GM12878 (cell line): Measurements from ENCODE around the gene GNAT3. TPM values are rescaled to one million over a fixed set of nuclear protein-coding genes. Genes with fewer than 3 reads are reported as not detected.

Experiments
- ATAC-seq: fragments of 200-7000 bp; cut with Tn5 transposase; 3 replicates; pipeline ENCODE4 v1.9.1; 2020; ENCODE audit warnings: mild to moderate bottlenecking, moderate library complexity
- BruUV-seq: library from RNA; stranded (reverse); fragments of 400-500 nt; replicated peaks from 2 replicates; lab custom pipeline; 2021; lab: Mats Ljungman, UMichigan
- CTCF ChIA-PET: fragments of 300-600 bp; sonication (Branson Sonifier 250); formaldehyde crosslinking; extraction: SDS; loops from one replicate; lab custom pipeline; 2021; ENCODE audit warnings: inconsistent platforms; lab: Yijun Ruan, JAX
- POLR2A ChIA-PET: fragments of 350-600 bp; formaldehyde crosslinking; extraction: SDS; loops from one replicate; lab custom pipeline; 2021; ENCODE audit warnings: inconsistent platforms; lab: Charles Lee
- RAD21 ChIA-PET: fragments of 300-600 bp; sonication (Branson Sonifier 250); formaldehyde crosslinking; loops from one replicate; lab custom pipeline; 2023; ENCODE audit warnings: antibody characterized with exemption; ENCODE audit not compliant: unreplicated experiment; lab: Charles Lee
- SMC1A ChIA-PET: fragments of 300-600 bp; sonication (Branson Sonifier 250); formaldehyde crosslinking; loops from one replicate; lab custom pipeline; 2023; ENCODE audit not compliant: unreplicated experiment, uncharacterized antibody; lab: Charles Lee
- DNase-seq: peaks from one replicate; pipeline ENCODE4 v3.0.0-alpha.2; 2011; ENCODE audit warnings: low read depth, low spot score
- FAIRE-seq: peaks from 3 replicates; lab custom pipeline; 2011; peaks lifted over from hg19 to GRCh38; lab: Jason Lieb, UNC
- H2AFZ ChIP-seq: 2 replicates; pipeline ENCODE4 v1.6.0; 2011; ENCODE audit warnings: low read depth, low read length, control low read depth; ENCODE audit not compliant: control insufficient read depth
- H3K27ac ChIP-seq: 2 replicates; pipeline ENCODE4 v1.5.1; 2011; ENCODE audit warnings: control low read depth; ENCODE audit not compliant: control insufficient read depth, insufficient read depth
- H3K27me3 ChIP-seq, 2 experiments: replicated peaks in 1 of 2; 2 replicates each; pipeline versions ENCODE4 v1.6.0 to v1.6.1; 2011; ENCODE audit warnings: low read length in 1 of 2; ENCODE audit not compliant: control insufficient read depth in 2 of 2, insufficient read depth in 2 of 2
- H3K36me3 ChIP-seq, 2 experiments: 2 replicates each; pipeline ENCODE4 v1.5.1; 2011; ENCODE audit warnings: low read length in 1 of 2; ENCODE audit not compliant: control insufficient read depth in 2 of 2, insufficient read depth in 2 of 2
- H3K4me1 ChIP-seq: 2 replicates; pipeline ENCODE4 v1.6.1; 2011; ENCODE audit warnings: mild to moderate bottlenecking, low read length, moderate library complexity, mixed read lengths; ENCODE audit not compliant: control insufficient read depth, insufficient read depth
- H3K4me2 ChIP-seq: 2 replicates; pipeline ENCODE4 v1.6.0; 2011; ENCODE audit warnings: control low read depth; ENCODE audit not compliant: control insufficient read depth, insufficient read depth
- H3K4me3 ChIP-seq: fragments of 200-600 bp; sonication (generic); 2 replicates; pipeline ENCODE4 v1.5.1; 2016
- H3K79me2 ChIP-seq: 2 replicates; pipeline ENCODE4 v1.6.0; 2011; ENCODE audit warnings: low read length; ENCODE audit not compliant: control insufficient read depth, insufficient read depth
- H3K9ac ChIP-seq: 2 replicates; pipeline ENCODE4 v1.8.0; 2011; ENCODE audit warnings: low read length, control low read depth, mixed read lengths; ENCODE audit not compliant: control insufficient read depth, insufficient read depth
- H3K9me3 ChIP-seq: replicated peaks from 3 replicates; pipeline ENCODE4 v1.5.1; 2011; ENCODE audit warnings: mild to moderate bottlenecking, low read length; ENCODE audit not compliant: control insufficient read depth, insufficient read depth
- H4K20me1 ChIP-seq: 2 replicates; pipeline ENCODE4 v1.6.0; 2011; ENCODE audit not compliant: control insufficient read depth, insufficient read depth
- DPF2 ChIP-seq: fragments of 450-650 bp; IDR thresholded peaks from 2 replicates; pipeline ENCODE4 v1.6.1; 2017; ENCODE audit warnings: mild to moderate bottlenecking
- HDAC6 ChIP-seq: fragments of 200-600 bp; sonication (generic); IDR thresholded peaks from one replicate; pipeline ENCODE4 v1.8.0; 2017; ENCODE audit warnings: antibody characterized with exemption; ENCODE audit not compliant: unreplicated experiment
- JUND ChIP-seq: IDR thresholded peaks from 2 replicates; pipeline ENCODE4 v1.6.1; 2012; ENCODE audit warnings: low read depth, mild to moderate bottlenecking, low read length, improper control_type of control experiment, moderate library complexity
- ZNF592 ChIP-seq: fragments of 450-650 bp; IDR thresholded peaks from 2 replicates; pipeline ENCODE4 v1.6.1; 2017; ENCODE audit warnings: mild to moderate bottlenecking, moderate library complexity
- WGBS: methylation state at CpG from one replicate; pipeline ENCODE4 v1.1.6; 2016; ENCODE audit warnings: low lambda C conversion rate; ENCODE audit not compliant: insufficient replicate concordance, insufficient coverage; ENCODE audit errors: missing lambda C conversion rate; 5-methylcytosine and 5-hydroxymethylcytosine counted together
- in situ Hi-C: fragments of 300-500 bp; cut with MboI; formaldehyde crosslinking; loops from 9 replicates; pipeline ENCODE4 v1.14.3; 2018; ENCODE audit warnings: mixed read lengths
- intact Hi-C: fragments of 100-400 bp; cut with micrococcal nuclease; formaldehyde crosslinking; loops from one replicate; pipeline ENCODE4 v1.14.2; 2022; ENCODE audit not compliant: unreplicated experiment
- polyA plus RNA-seq, 11 experiments: library from polyadenylated mRNA; depleted of rRNA in 4 of 11; unstranded in 6 of 11; stranded (reverse) in 5 of 11; fragments of >200 nt; fragmentation: Nextera tagmentation in 4 of 11; fragmentation: Illumina TruSeq in 1 of 11; extraction: Ambion mirVana in 4 of 11; extraction: Trizol in 1 of 11; gene quantifications; 1 replicate in 1 of 11; 2 replicates in 10 of 11; pipeline versions ENCODE4 v1.2.1 to v1.2.3, GENCODE V29; 2011 to 2016; ENCODE audit warnings: inconsistent platforms in 2 of 11, missing spikeins in 2 of 11, low read depth in 1 of 11
- total RNA-seq, 4 experiments: library from RNA; depleted of rRNA in 3 of 4; stranded (reverse); fragments of >200 nt in 3 of 4; fragmentation: Illumina TruSeq in 1 of 4; extraction: Trizol in 1 of 4; gene quantifications; 2 replicates each; pipeline versions ENCODE4 v1.2.1 to v1.2.3, GENCODE V29; 2013 to 2021

Gene GNAT3
- total and polyA plus RNA-seq, 10 of the 15 experiments (the other 5 are each of a cell fraction or from before 2014, with no cell fraction given): 1.7 to 8.3 (median 5.8) TPM; not detected in 1

GRCh38 chr7:80463272-80463920, 48.5 kb downstream of the GNAT3 start (continued):
- no peak for TF ChIP-seq ZNF592
- no peak for TF ChIP-seq DPF2
- TF ChIP-seq HDAC6: no peak
- TF ChIP-seq, all 136 proteins: peak for 0

- ATAC-seq (no peak), DNase-seq (no peak), FAIRE-seq (no peak)
- Histone ChIP-seq H3K79me2 (no peaks in the 10 kb centered on the region), H3K27me3 (no peaks in the 10 kb centered on the region), H3K27ac (no peak overlapping the region), H3K9me3 (no peaks in the 10 kb centered on the region), H3K36me3 (no peaks in the 10 kb centered on the region), H3K4me1 (no peaks in the 10 kb centered on the region), H3K4me2 (no peak overlapping the region), H2AFZ (no peak overlapping the region), H3K4me3 (no peak overlapping the region), H3K9ac (no peak overlapping the region), H4K20me1 (no peaks in the 10 kb centered on the region)
- no peak for TF ChIP-seq JUND
- RAD21 ChIA-PET: no interaction called here
- SMC1A ChIA-PET: no interaction called here
- POLR2A ChIA-PET: no interaction called here
- intact Hi-C loops (no loop called here), in situ Hi-C loops (no loop called here)
- no TSS peak for BruUV-seq
- CTCF ChIA-PET: no interaction called here
- 53% methylated on average over 1 of the region's 1 CpG for WGBS
These were observed 51.0 kb downstream of the GNAT3 start for GRCh38 chr7:80460857-80461256.
